K562 (cell line): ENCODE data around the gene ARHGAP9. TPM values are rescaled to one million over a fixed set of nuclear protein-coding genes. Genes with fewer than 3 reads are reported as not detected.

Source experiments
- ATAC-seq: fragments of 200-7000 bp; cut with Tn5 transposase; 3 replicates; pipeline ENCODE4 v1.9.1; 2020; ENCODE audit warnings: moderate library complexity
- BruUV-seq: library from RNA; stranded (reverse); fragments of 400-500 nt; replicated peaks from 2 replicates; lab custom pipeline; 2021; lab: Mats Ljungman, UMichigan
- CTCF ChIA-PET: fragments of 300-600 bp; formaldehyde crosslinking; extraction: SDS; loops from one replicate; lab custom pipeline; 2021; ENCODE audit warnings: low intra/inter-chr PET ratio; lab: Yijun Ruan, JAX
- POLR2A ChIA-PET: fragments of 300-600, 350-650 bp; sonication (Branson Sonifier 250); formaldehyde crosslinking; extraction: SDS; loops from one replicate; lab custom pipeline; 2021; ENCODE audit warnings: antibody characterized with exemption, inconsistent platforms; lab: Yijun Ruan, JAX
- DNase-seq, 4 experiments: peaks; one replicate each; pipeline versions ENCODE4 v3.0.0 to v3.0.0-alpha.2; 2011 to 2018; ENCODE audit warnings: low spot score in 3 of 4, mixed read lengths in 3 of 4; ENCODE audit errors: extremely low read depth in 1 of 4
- FAIRE-seq: peaks from 2 replicates; lab custom pipeline; 2011; peaks lifted over from hg19 to GRCh38; lab: Jason Lieb, UNC
- H2AFZ ChIP-seq: 2 replicates; pipeline ENCODE4 v1.6.0; 2011; ENCODE audit warnings: low read depth, low read length, control low read depth, inconsistent platforms
- H3K27ac ChIP-seq: fragments of 200-600 bp; 3 replicates; pipeline ENCODE4 v1.8.0; 2011; ENCODE audit warnings: low read depth, mild to moderate bottlenecking, control low read depth, inconsistent platforms, low read length, moderate library complexity, mixed read lengths; ENCODE audit errors: extremely low read depth
- H3K27me3 ChIP-seq, 2 experiments: fragments of 300-600 bp in 1 of 2; 2 replicates in 1 of 2; 3 replicates in 1 of 2; pipeline versions ENCODE4 v1.6.0 to v1.8.0; 2011; ENCODE audit warnings: inconsistent platforms in 2 of 2, low read length in 2 of 2, mild to moderate bottlenecking in 1 of 2, mixed read lengths in 1 of 2, moderate library complexity in 1 of 2; ENCODE audit not compliant: control insufficient read depth in 2 of 2, insufficient read depth in 2 of 2
- H3K36me3 ChIP-seq: fragments of 300-600 bp; 3 replicates; pipeline ENCODE4 v1.8.0; 2011; ENCODE audit warnings: mild to moderate bottlenecking, low read length, inconsistent platforms; ENCODE audit not compliant: control insufficient read depth, insufficient read depth
- H3K4me1 ChIP-seq, 2 experiments: fragments of 200-600 bp in 1 of 2; replicated peaks in 1 of 2; 2 replicates in 1 of 2; 3 replicates in 1 of 2; pipeline versions ENCODE4 v1.5.1 to v1.8.0; 2011; ENCODE audit warnings: inconsistent platforms in 2 of 2, low read length in 2 of 2, mild to moderate bottlenecking in 1 of 2, mixed read lengths in 1 of 2, moderate library complexity in 1 of 2; ENCODE audit not compliant: control insufficient read depth in 2 of 2, insufficient read depth in 2 of 2
- H3K4me2 ChIP-seq: 2 replicates; pipeline ENCODE4 v1.6.1; 2011; ENCODE audit warnings: low read length, control low read depth, inconsistent platforms, mixed read lengths; ENCODE audit not compliant: insufficient read depth
- H3K4me3 ChIP-seq: fragments of 200-600 bp; sonication (generic), shearing (Covaris generic); 2 replicates; pipeline ENCODE4 v1.5.1; 2016; ENCODE audit warnings: control low read depth, inconsistent platforms
- H3K79me2 ChIP-seq: fragments of 200-600 bp; 3 replicates; pipeline ENCODE4 v1.8.0; 2011; ENCODE audit warnings: low read length, inconsistent platforms; ENCODE audit not compliant: control insufficient read depth, insufficient read depth
- H3K9ac ChIP-seq, 2 experiments: 2 replicates each; pipeline versions ENCODE4 v1.6.0 to v1.6.1; 2011; ENCODE audit warnings: low read depth in 2 of 2, low read length in 2 of 2, control low read depth in 1 of 2, inconsistent platforms in 1 of 2, mild to moderate bottlenecking in 1 of 2, mixed read lengths in 1 of 2; ENCODE audit not compliant: insufficient read depth in 1 of 2
- H3K9me1 ChIP-seq: one replicate; pipeline ENCODE4 v1.6.0; 2011; ENCODE audit warnings: inconsistent platforms, mild to moderate bottlenecking, low read length, moderate library complexity; ENCODE audit not compliant: control insufficient read depth, insufficient read depth
- H3K9me3 ChIP-seq: replicated peaks from 2 replicates; pipeline ENCODE4 v1.5.1; 2011; ENCODE audit warnings: low read depth, low read length, inconsistent platforms; ENCODE audit not compliant: control insufficient read depth, insufficient read depth
- H4K20me1 ChIP-seq: replicated peaks from 2 replicates; pipeline ENCODE4 v1.6.1; 2011; ENCODE audit warnings: low read length, inconsistent platforms, mixed read lengths; ENCODE audit not compliant: control insufficient read depth, insufficient read depth
- ATF7 ChIP-seq: fragments of 450-650 bp; IDR thresholded peaks from 2 replicates; pipeline ENCODE4 v1.7.1; 2014; ENCODE audit warnings: mild to moderate bottlenecking, moderate library complexity
- BCL6 ChIP-seq: fragments of 250-450 bp; sonication (Bioruptor Pico); IDR thresholded peaks from 2 replicates; pipeline ENCODE4 v1.4.0; 2020
- HLTF ChIP-seq: fragments of 450-650 bp; IDR thresholded peaks from 2 replicates; pipeline ENCODE4 v1.6.1; 2016
- JUN ChIP-seq, 2 experiments: sonication (generic) in 1 of 2; formaldehyde crosslinking in 1 of 2; IDR thresholded peaks; 2 replicates each; pipeline versions ENCODE4 v1.6.1 to v1.8.0; 2012 to 2022; ENCODE audit warnings: borderline replicate concordance in 2 of 2, mild to moderate bottlenecking in 2 of 2, improper control_type of control experiment in 1 of 2, low read depth in 1 of 2, low read length in 1 of 2, missing genetic modification reagents in 1 of 2
- MXI1 ChIP-seq: IDR thresholded peaks from 2 replicates; pipeline ENCODE4 v1.6.1; 2011; ENCODE audit warnings: low read depth, mild to moderate bottlenecking, improper control_type of control experiment, low read length
- POU5F1 ChIP-seq: fragments of 150-350 bp; IDR thresholded peaks from 2 replicates; pipeline ENCODE4 v1.6.1; 2014; ENCODE audit warnings: borderline replicate concordance, low read length, low read depth, mild to moderate bottlenecking; ENCODE audit not compliant: partially characterized antibody
- PRMT5 ChIP-seq: sonication (generic); formaldehyde crosslinking; IDR thresholded peaks from 2 replicates; pipeline ENCODE4 v1.5.0; 2020; ENCODE audit warnings: missing genetic modification reagents
- RFX1 ChIP-seq: fragments of 450-650 bp; IDR thresholded peaks from 2 replicates; pipeline ENCODE4 v1.6.1; 2016; ENCODE audit warnings: mild to moderate bottlenecking, moderate library complexity
- SIRT6 ChIP-seq: IDR thresholded peaks from one replicate; pipeline ENCODE4 v1.6.1; 2012; ENCODE audit warnings: low read depth, mild to moderate bottlenecking, control low read depth, inconsistent platforms, low read length, moderate library complexity
- TEAD1 ChIP-seq, 2 experiments: fragments of 450-650 bp in 1 of 2; sonication (generic) in 1 of 2; formaldehyde crosslinking; IDR thresholded peaks; 2 replicates each; pipeline versions ENCODE4 v1.4.0 to v1.8.0; 2020 to 2022; ENCODE audit warnings: mild to moderate bottlenecking in 2 of 2, missing genetic modification reagents in 1 of 2
- ZNF347 ChIP-seq: fragments of 450-650 bp; formaldehyde crosslinking; IDR thresholded peaks from 2 replicates; pipeline ENCODE4 v1.4.0; 2020; ENCODE audit warnings: low read depth, mild to moderate bottlenecking, moderate library complexity
- WGBS: fragments of 100-300 bp; shearing (Covaris generic); methylation state at CpG from one replicate; pipeline ENCODE4 v1.1.6; 2016; ENCODE audit warnings: low coverage, mixed read lengths; ENCODE audit not compliant: insufficient coverage; ENCODE audit errors: missing lambda C conversion rate; 5-methylcytosine and 5-hydroxymethylcytosine counted together
- in situ Hi-C: fragments of 300-500 bp; cut with MboI; formaldehyde crosslinking; loops from 4 replicates; pipeline ENCODE4 v1.15.0; 2018; ENCODE audit warnings: inconsistent platforms, mixed read lengths
- intact Hi-C: fragments of 100-400 bp; cut with micrococcal nuclease; formaldehyde crosslinking; loops from 2 replicates; pipeline ENCODE4 v1.14.2; 2022
- polyA plus RNA-seq, 8 experiments: library from polyadenylated mRNA; depleted of rRNA in 4 of 8; stranded (reverse) in 5 of 8; unstranded in 3 of 8; fragments of >200 nt; fragmentation: Nextera tagmentation in 2 of 8; fragmentation: Illumina TruSeq in 1 of 8; extraction: Ambion mirVana in 2 of 8; extraction: Trizol in 1 of 8; gene quantifications; 2 replicates each; pipeline versions ENCODE4 v1.2.1 to v1.2.3, GENCODE V29; 2011 to 2014; ENCODE audit warnings: inconsistent platforms in 1 of 8, missing spikeins in 1 of 8
- total RNA-seq, 7 experiments: library from RNA; depleted of rRNA in 6 of 7; stranded (reverse); fragments of >200 nt in 6 of 7; fragmentation: Illumina TruSeq in 2 of 7; extraction: Trizol in 2 of 7; gene quantifications; 2 replicates each; pipeline versions ENCODE4 v1.2.1 to v1.2.3, GENCODE V29; 2011 to 2021; ENCODE audit warnings: low replicate concordance in 1 of 7
- TF ChIP-seq, protein P1 (sequence below): sonication (generic); formaldehyde crosslinking; IDR thresholded peaks from 2 replicates; pipeline ENCODE4 v1.8.0; 2023; ENCODE audit warnings: mild to moderate bottlenecking, missing genetic modification reagents
- TF ChIP-seq, protein P2 (sequence below): sonication (generic); formaldehyde crosslinking; IDR thresholded peaks from 2 replicates; pipeline ENCODE4 v1.5.0; 2020; ENCODE audit warnings: missing genetic modification reagents
- TF ChIP-seq, protein P3 (sequence below): fragments of 450-650 bp; IDR thresholded peaks from 2 replicates; pipeline ENCODE4 v1.6.1; 2018; ENCODE audit not compliant: partially characterized antibody

Gene ARHGAP9
- total and polyA plus RNA-seq, 9 of the 15 experiments (the other 6 are each of a cell fraction or from before 2014, with no cell fraction given), result 1.5 to 10.2 (median 5.1) TPM

DNA sequence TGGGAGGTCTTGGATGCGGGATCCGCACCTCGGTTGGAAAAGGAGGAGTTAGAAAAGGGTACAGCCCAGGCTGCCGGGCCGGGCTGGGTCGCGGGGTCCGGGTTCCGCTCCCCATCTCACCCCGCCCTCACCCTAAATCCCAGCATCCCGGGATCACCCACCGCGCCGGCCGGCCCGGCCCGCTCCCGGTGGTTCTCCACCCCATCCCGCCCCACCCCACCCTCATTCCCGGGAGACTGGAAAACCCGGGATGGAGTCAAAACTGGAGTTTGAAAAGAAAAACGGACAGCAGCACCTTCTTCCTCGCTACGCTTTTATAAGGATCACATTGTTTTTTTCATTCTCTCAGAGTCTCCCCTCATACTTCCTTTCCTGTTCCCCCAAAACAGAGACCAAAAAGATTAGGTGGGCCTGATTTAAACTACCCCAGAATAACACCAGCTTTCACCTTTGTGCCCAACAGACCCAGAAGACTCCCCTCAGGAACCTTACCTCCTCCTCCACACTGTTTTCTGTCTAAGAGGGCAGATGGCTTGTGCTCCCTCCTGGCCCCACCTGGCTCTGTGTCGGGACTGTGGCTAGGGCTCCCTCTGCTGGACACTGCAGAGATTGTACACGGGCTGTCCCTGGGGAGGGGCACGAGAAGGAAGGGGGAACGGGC, 17.3 kb downstream of the ARHGAP9 start:
- Histone ChIP-seq H3K36me3 (no peaks in the 10 kb centered on the region), H3K79me2 (0 out of 3 replicates have a peak, but pooled peaks cover 2% of the 10 kb centered on the region), H3K27ac (peak overlapping the region; percentile 55), H3K9me3 (no peaks in the 10 kb centered on the region), H3K9ac (peak overlapping the region; percentile 42 to 90; a peak in 3 of 4 replicates), H3K4me2 (peak overlapping the region; percentile 85), H3K9me1 (no peaks in the 10 kb centered on the region), H3K4me3 (peak overlapping the region; percentile 51), H3K27me3 (peaks cover 4 to 19% of the 10 kb centered on the region in 2 experiments; a peak in 3 of 5 replicates), H4K20me1 (no peaks in the 10 kb centered on the region), H3K4me1 (peaks cover 21 to 39% of the 10 kb centered on the region in 2 experiments; a peak in 4 of 5 replicates), H2AFZ (peak overlapping the region; percentile 93)
- CTCF ChIA-PET, result interaction anchor here (0.6 to 1.6 kb wide), 7 partner anchors 121 to 285 kb away, joined by 3 to 14 read pairs (median 4); no protein-coding TSS in a partner anchor
- DNase-seq, result peak; percentile 90 to 95 (median 93)
- peak; percentile 83 for ATAC-seq
- in situ Hi-C loops (no loop called here), intact Hi-C loops (loop anchor here (2.0 kb wide), 1 partner anchor 274 kb away; no protein-coding TSS in a partner anchor)
- POLR2A ChIA-PET, result interaction anchor here (0.6 to 2.3 kb wide), 7 partner anchors 9 to 735 kb away, joined by 3 to 13 read pairs (median 4); no protein-coding TSS in a partner anchor
- peak; percentile 97 for FAIRE-seq
- no TSS peak for BruUV-seq
- 2% methylated on average over 9 of the region's 28 CpGs for WGBS
- TF ChIP-seq TEAD1 (CRISPR knock-in tag; IDR thresholded peaks at IDR 0.05) (no peak), MXI1 (no peak), POU5F1 (no peak), PRMT5 (no peak), JUN (IDR thresholded peaks at IDR 0.05; ENCODE audit: borderline replicate concordance, low read depth, low read length) (peak; percentile 6; the same call in 1 of the 2 replicates), JUN (CRISPR knock-in tag; IDR thresholded peaks at IDR 0.05; ENCODE audit: borderline replicate concordance) (no peak), SIRT6 (no peak), RFX1 (no peak), ATF7 (peak; percentile 73), ZNF347 (CRISPR knock-in tag) (no peak), BCL6 (no peak), HLTF (0 out of 2 replicates have a peak, but pooled peaks have one; percentile 19)
- TF ChIP-seq, protein P1, sequence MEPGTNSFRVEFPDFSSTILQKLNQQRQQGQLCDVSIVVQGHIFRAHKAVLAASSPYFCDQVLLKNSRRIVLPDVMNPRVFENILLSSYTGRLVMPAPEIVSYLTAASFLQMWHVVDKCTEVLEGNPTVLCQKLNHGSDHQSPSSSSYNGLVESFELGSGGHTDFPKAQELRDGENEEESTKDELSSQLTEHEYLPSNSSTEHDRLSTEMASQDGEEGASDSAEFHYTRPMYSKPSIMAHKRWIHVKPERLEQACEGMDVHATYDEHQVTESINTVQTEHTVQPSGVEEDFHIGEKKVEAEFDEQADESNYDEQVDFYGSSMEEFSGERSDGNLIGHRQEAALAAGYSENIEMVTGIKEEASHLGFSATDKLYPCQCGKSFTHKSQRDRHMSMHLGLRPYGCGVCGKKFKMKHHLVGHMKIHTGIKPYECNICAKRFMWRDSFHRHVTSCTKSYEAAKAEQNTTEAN, result no peak
- TF ChIP-seq, protein P2, sequence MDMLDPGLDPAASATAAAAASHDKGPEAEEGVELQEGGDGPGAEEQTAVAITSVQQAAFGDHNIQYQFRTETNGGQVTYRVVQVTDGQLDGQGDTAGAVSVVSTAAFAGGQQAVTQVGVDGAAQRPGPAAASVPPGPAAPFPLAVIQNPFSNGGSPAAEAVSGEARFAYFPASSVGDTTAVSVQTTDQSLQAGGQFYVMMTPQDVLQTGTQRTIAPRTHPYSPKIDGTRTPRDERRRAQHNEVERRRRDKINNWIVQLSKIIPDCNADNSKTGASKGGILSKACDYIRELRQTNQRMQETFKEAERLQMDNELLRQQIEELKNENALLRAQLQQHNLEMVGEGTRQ (CRISPR knock-in tag), result no peak
- TF ChIP-seq, protein P3, sequence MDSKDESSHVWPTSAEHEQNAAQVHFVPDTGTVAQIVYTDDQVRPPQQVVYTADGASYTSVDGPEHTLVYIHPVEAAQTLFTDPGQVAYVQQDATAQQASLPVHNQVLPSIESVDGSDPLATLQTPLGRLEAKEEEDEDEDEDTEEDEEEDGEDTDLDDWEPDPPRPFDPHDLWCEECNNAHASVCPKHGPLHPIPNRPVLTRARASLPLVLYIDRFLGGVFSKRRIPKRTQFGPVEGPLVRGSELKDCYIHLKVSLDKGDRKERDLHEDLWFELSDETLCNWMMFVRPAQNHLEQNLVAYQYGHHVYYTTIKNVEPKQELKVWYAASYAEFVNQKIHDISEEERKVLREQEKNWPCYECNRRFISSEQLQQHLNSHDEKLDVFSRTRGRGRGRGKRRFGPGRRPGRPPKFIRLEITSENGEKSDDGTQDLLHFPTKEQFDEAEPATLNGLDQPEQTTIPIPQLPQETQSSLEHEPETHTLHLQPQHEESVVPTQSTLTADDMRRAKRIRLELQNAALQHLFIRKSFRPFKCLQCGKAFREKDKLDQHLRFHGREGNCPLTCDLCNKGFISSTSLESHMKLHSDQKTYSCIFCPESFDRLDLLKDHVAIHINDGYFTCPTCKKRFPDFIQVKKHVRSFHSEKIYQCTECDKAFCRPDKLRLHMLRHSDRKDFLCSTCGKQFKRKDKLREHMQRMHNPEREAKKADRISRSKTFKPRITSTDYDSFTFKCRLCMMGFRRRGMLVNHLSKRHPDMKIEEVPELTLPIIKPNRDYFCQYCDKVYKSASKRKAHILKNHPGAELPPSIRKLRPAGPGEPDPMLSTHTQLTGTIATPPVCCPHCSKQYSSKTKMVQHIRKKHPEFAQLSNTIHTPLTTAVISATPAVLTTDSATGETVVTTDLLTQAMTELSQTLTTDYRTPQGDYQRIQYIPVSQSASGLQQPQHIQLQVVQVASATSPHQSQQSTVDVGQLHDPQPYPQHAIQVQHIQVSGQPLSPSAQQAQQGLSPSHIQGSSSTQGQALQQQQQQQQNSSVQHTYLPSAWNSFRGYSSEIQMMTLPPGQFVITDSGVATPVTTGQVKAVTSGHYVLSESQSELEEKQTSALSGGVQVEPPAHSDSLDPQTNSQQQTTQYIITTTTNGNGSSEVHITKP, result peak; percentile 79
